ENCODE measurements around the gene HDDC3.

DNA sequence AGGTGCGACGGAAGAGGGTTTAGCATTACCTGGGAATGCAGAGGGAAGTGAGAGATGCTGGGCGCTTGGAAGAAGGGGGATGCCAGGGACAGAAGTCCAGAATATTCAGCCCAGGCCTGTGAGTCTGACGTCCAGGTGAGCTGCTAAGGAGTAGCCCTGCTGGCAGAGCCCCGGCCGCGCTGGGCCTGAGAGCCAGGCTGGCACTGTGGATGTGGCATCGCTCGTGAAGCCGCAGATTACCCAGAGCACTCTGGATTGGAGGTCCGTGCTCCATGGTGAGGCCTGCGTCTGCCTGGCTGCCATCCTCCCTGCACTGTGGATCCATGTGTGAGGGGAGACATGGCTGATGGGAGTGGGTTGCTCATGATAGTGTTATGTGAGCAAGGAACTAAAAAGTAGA lies 14.8 kb downstream of the HDDC3 start:
- TF ChIP-seq CTCF (IDR thresholded peaks at IDR 0.05 in 4 of 5, conservative IDR thresholded peaks at IDR 0.05 in 1 of 5) = no peak
- TF ChIP-seq POLR2A (IDR thresholded peaks at IDR 0.05) = no peak

Measured in gastrocnemius medialis (tissue), 4 donors.